Thyroid gland (tissue), 4 donors: ENCODE measurements around the gene NLE1. TPM values are rescaled to one million over a fixed set of nuclear protein-coding genes. Genes with fewer than 3 reads are reported as not detected.

Experiments
- DNase-seq, 2 donors: peaks; one replicate each; pipeline ENCODE4 v3.0.0-alpha.2; 2019
- H3K27ac ChIP-seq, 3 donors: fragments of 200-600 bp; sonication (generic); 1 replicate in 2 of 3; 2 replicates in 1 of 3; pipeline ENCODE4 v1.5.1; 2016 to 2019; ENCODE audit warnings: mild to moderate bottlenecking in 1 of 3, moderate library complexity in 1 of 3
- H3K27me3 ChIP-seq: fragments of 200-600 bp; sonication (generic); one replicate; pipeline ENCODE4 v1.5.1; 2019
- H3K36me3 ChIP-seq, 2 donors: fragments of 200-600 bp; sonication (generic); one replicate each; pipeline ENCODE4 v1.5.1; 2016 to 2019
- H3K4me1 ChIP-seq, 2 donors: fragments of 200-600 bp; sonication (generic); one replicate each; pipeline ENCODE4 v1.5.1; 2017 to 2019
- H3K4me3 ChIP-seq, 3 donors: fragments of 200-600 bp; sonication (generic); replicated peaks in 1 of 3; 1 replicate in 2 of 3; 2 replicates in 1 of 3; pipeline ENCODE4 v1.5.1; 2016; ENCODE audit warnings: mild to moderate bottlenecking in 1 of 3
- H3K9me3 ChIP-seq: fragments of 200-600 bp; sonication (generic); one replicate; pipeline ENCODE4 v1.5.1; 2017
- POLR2A ChIP-seq, 2 donors: fragments of 450-650 bp; IDR thresholded peaks; one replicate each; pipeline ENCODE4 v1.6.1; 2017; ENCODE audit warnings: antibody characterized with exemption in 2 of 2, mild to moderate bottlenecking in 2 of 2, moderate library complexity in 1 of 2
- WGBS, 2 donors: methylation state at CpG; one replicate each; pipeline ENCODE4 v1.1.5; 2017; 5-methylcytosine and 5-hydroxymethylcytosine counted together
- intact Hi-C: fragments of 100-400 bp; cut with DNase I; formaldehyde crosslinking; loops from one replicate; pipeline ENCODE4 v1.15.1; 2023
- total RNA-seq, 4 donors: library from RNA; depleted of rRNA; stranded (reverse); fragments of >200 nt; gene quantifications; one replicate each; pipeline ENCODE4 v1.2.3, GENCODE V29; 2016
- TF ChIP-seq, protein P1 (sequence below), 6 experiments: fragments of 200-600 bp in 3 of 6; fragments of 450-650 bp in 3 of 6; sonication (generic) in 3 of 6; IDR thresholded peaks; one replicate each; pipeline ENCODE4 v1.5.1; 2016 to 2019; ENCODE audit warnings: antibody characterized with exemption in 6 of 6, mild to moderate bottlenecking in 2 of 6, inconsistent platforms in 1 of 6, moderate library complexity in 1 of 6

The NLE1 gene
- total RNA-seq, 4 donors from 2014 or later, result 9.7 to 13.6 (median 11.6) TPM

DNA sequence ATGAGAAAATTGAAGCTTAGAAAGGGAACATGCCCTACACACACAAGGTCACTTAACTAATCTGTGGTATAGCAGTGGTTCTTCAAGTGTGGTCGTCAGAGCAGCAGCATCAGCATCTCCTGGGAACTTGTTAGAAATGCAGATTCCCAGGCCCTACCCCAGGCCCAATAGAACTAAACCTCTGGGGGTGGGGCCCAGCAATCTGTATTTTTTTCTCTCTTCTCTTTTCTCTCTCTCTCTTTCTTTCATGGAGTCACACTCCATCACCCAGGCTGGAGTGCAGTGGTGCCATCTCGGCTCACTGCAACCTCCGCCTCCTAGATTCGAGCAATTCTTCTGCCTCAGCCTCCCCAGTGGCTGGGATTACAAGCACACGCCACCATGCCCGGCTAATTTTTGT is 3.9 kb downstream of the NLE1 start:
- WGBS, 2 donors, result 95 to 97% methylated on average over 6 of the region's 6 CpGs
- no peak for TF ChIP-seq POLR2A (IDR thresholded peaks at IDR 0.05)
- H3K4me3 ChIP-seq, result no peak overlapping the region
- no peak overlapping the region for H3K27ac ChIP-seq
- H3K9me3 ChIP-seq, result no peaks in the 10 kb centered on the region
- no peak for DNase-seq
- peaks cover 30 to 54% of the 10 kb centered on the region in 2 donors for H3K36me3 ChIP-seq
- peaks cover 10 to 11% of the 10 kb centered on the region in 2 donors for H3K4me1 ChIP-seq
- intact Hi-C loops, result no loop called here
- H3K27me3 ChIP-seq, result no peaks in the 10 kb centered on the region

- TF ChIP-seq, protein P1, sequence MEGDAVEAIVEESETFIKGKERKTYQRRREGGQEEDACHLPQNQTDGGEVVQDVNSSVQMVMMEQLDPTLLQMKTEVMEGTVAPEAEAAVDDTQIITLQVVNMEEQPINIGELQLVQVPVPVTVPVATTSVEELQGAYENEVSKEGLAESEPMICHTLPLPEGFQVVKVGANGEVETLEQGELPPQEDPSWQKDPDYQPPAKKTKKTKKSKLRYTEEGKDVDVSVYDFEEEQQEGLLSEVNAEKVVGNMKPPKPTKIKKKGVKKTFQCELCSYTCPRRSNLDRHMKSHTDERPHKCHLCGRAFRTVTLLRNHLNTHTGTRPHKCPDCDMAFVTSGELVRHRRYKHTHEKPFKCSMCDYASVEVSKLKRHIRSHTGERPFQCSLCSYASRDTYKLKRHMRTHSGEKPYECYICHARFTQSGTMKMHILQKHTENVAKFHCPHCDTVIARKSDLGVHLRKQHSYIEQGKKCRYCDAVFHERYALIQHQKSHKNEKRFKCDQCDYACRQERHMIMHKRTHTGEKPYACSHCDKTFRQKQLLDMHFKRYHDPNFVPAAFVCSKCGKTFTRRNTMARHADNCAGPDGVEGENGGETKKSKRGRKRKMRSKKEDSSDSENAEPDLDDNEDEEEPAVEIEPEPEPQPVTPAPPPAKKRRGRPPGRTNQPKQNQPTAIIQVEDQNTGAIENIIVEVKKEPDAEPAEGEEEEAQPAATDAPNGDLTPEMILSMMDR (IDR thresholded peaks at IDR 0.05), result no peak
- TF ChIP-seq POLR2A (IDR thresholded peaks at IDR 0.05), result no peak
- intact Hi-C loops, result no loop called here
- WGBS, 2 donors, result 95 to 97% methylated on average over 6 of the region's 6 CpGs
- no peaks in the 10 kb centered on the region for H3K4me1 ChIP-seq
- no peak overlapping the region for H3K4me3 ChIP-seq
- H3K9me3 ChIP-seq, result no peaks in the 10 kb centered on the region
- H3K27ac ChIP-seq, result no peak overlapping the region
- no peaks in the 10 kb centered on the region for H3K27me3 ChIP-seq
- DNase-seq, result no peak
- peaks cover 36 to 68% of the 10 kb centered on the region in 2 donors for H3K36me3 ChIP-seq
Measured at GRCh38 chr17:35135322-35135721, 6.8 kb downstream of the NLE1 start.

- no peaks in the 10 kb centered on the region for H3K9me3 ChIP-seq
- peaks cover 32 to 57% of the 10 kb centered on the region in 2 donors for H3K36me3 ChIP-seq
- intact Hi-C loops, result no loop called here
- H3K27me3 ChIP-seq, result no peaks in the 10 kb centered on the region
- TF ChIP-seq, protein P1 (IDR thresholded peaks at IDR 0.05), result no peak
- no peaks in the 10 kb centered on the region for H3K4me1 ChIP-seq
- no peak for DNase-seq
- no peak overlapping the region for H3K4me3 ChIP-seq
- no peak overlapping the region for H3K27ac ChIP-seq
- WGBS, 2 donors, result 95% methylated on average over 19 to 21 of the region's 22 CpGs
Measured at GRCh38 chr17:35132816-35133550, 9.1 kb downstream of the NLE1 start.

- peaks cover 28 to 49% of the 10 kb centered on the region in 2 donors for H3K36me3 ChIP-seq
- DNase-seq, result no peak
- WGBS, 2 donors, result 84 to 86% methylated on average over 6 to 9 of the region's 10 CpGs
- no peaks in the 10 kb centered on the region for H3K27me3 ChIP-seq
- no peak overlapping the region for H3K4me3 ChIP-seq
- H3K9me3 ChIP-seq, result no peaks in the 10 kb centered on the region
- intact Hi-C loops, result no loop called here
- TF ChIP-seq POLR2A (IDR thresholded peaks at IDR 0.05), result no peak
- TF ChIP-seq, protein P1 (IDR thresholded peaks at IDR 0.05), result no peak
- H3K4me1 ChIP-seq, result no peaks in the 10 kb centered on the region
- no peak overlapping the region for H3K27ac ChIP-seq
Measured at GRCh38 chr17:35132099-35132498, 10.0 kb downstream of the NLE1 start.

GRCh38 chr17:35130392-35130791 is 11.7 kb downstream of the NLE1 start:
- H3K36me3 ChIP-seq, result peaks cover 16 to 35% of the 10 kb centered on the region in 2 donors
- no peaks in the 10 kb centered on the region for H3K9me3 ChIP-seq
- intact Hi-C loops, result no loop called here
- no peak for TF ChIP-seq POLR2A (IDR thresholded peaks at IDR 0.05)
- TF ChIP-seq, protein P1 (IDR thresholded peaks at IDR 0.05), result no peak
- no peak overlapping the region for H3K4me3 ChIP-seq
- 94 to 100% methylated on average over 1 to 3 of the region's 3 CpGs for WGBS, 2 donors
- no peaks in the 10 kb centered on the region for H3K4me1 ChIP-seq
- no peak overlapping the region for H3K27ac ChIP-seq
- DNase-seq, result no peak
- H3K27me3 ChIP-seq, result no peaks in the 10 kb centered on the region
